SK-N-MC (cell line): ENCODE measurements around the gene CSNK2B.

Source experiments
- EZH2 ChIP-seq: fragments of 200-600 bp; sonication (generic); IDR thresholded peaks from one replicate; pipeline ENCODE4 v1.6.1; 2017; ENCODE audit warnings: antibody characterized with exemption
- FOXP2 ChIP-seq: optimal IDR thresholded peaks from 2 replicates; pipeline ENCODE3; 2011; ENCODE audit warnings: mild to moderate bottlenecking, moderate library complexity; ENCODE audit not compliant: insufficient read depth; ENCODE audit errors: extremely low read length, control extremely low read depth
- POLR2AphosphoS5 ChIP-seq: IDR thresholded peaks from 2 replicates; pipeline ENCODE4 v1.6.1; 2012; ENCODE audit warnings: mild to moderate bottlenecking, low read depth, low read length, borderline replicate concordance

GRCh38 chr6:31701666-31702404 lies 36.0 kb downstream of the CSNK2B start:
- TF ChIP-seq EZH2 (no peak), FOXP2 (no peak), POLR2AphosphoS5 (no peak)
